ENCODE data around the gene CCDC141.
A peak's percentile ranks its signal among the peaks of the same experiment; 100 is the strongest.
"Not testable (repeated sequence)": the region's sequence is repeated elsewhere in the genome, so short reads cannot be mapped to it uniquely, and the experiment has no call there.

Gene CCDC141

GRCh38 chr2:179031731-179032408 lies 18.1 kb downstream of the CCDC141 start:
- peak; percentile 28 to 30 for DNase-seq

DNA sequence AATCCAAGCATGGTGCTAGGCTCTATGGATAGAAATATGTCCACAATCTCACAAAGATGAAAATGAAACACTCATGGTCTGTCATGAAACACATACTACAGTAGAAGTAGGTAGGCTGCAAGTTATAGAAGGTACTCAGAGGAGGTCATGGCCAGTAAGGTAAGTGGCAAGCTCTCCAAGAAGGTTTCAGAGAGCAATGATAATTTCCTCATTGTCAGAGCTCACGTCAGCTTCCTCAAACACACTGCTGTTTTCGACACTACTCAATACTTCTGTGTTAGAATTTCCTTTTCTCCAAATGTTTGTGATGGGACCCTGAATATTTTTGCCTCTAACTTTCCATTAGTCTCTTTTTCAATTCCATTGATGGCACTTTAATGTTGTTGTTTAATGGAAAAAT lies 25.5 kb downstream of the CCDC141 start:
- DNase-seq: no peak

DNA sequence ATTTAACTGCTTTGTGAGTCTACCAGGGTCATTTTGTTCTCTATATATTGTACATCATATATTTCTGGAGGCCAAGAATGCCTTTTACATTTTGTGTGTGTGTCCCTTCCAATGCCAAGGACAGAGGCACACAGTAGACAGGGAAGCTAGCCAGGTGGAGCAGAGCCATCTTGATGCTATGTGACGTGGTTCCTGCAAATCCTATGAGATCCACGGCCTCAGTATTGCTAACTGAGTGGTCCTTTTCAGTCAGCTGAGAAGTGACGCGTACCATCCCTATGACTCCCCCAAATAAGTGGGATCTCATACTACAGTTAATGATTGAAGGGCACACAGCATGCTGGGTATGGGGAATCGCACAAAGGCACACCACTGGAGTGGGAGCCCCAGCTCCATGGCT lies 27.3 kb downstream of the CCDC141 start:
- no peak for DNase-seq

DNA sequence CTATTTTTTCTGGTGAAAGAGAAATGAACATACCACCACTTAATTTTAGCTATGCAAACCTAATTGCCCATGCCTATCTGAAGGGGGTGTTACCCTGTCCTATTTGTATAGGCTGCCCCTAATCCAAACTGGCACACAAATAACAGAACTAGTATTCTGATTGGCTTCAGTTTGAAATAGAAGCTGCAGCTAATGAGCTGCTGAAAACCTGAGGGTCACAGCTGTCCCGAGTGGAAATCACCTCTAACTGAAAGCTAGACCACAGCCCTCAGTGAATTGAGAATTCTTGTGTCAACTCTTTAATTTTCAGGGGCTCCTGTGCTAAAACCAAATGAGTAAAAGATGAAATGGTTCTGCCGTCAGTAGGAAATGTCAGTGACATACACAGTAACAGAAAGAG lies 28.7 kb downstream of the CCDC141 start:
- DNase-seq: no peak

GRCh38 chr2:179020156-179020750 lies 29.7 kb downstream of the CCDC141 start:
- DNase-seq: peak; percentile 45 to 63

DNA sequence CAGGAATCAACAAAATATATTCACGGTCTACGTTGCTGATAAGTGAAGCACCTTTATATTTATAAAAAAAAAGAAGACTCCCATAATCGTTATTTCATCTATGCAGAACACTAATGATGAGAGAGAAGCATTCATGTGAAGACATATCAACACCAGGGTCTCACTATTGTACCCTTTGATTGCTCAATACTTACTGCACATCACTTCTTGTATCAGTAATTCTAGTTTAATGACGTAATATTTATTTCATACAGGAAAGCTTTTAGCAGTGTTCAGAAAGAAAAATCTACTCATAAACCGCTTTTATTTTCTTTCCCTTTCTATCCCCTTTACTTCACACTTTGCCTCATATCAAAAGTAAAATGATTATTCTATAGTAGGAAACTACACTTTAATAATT lies 30.7 kb downstream of the CCDC141 start:
- DNase-seq: no peak

DNA sequence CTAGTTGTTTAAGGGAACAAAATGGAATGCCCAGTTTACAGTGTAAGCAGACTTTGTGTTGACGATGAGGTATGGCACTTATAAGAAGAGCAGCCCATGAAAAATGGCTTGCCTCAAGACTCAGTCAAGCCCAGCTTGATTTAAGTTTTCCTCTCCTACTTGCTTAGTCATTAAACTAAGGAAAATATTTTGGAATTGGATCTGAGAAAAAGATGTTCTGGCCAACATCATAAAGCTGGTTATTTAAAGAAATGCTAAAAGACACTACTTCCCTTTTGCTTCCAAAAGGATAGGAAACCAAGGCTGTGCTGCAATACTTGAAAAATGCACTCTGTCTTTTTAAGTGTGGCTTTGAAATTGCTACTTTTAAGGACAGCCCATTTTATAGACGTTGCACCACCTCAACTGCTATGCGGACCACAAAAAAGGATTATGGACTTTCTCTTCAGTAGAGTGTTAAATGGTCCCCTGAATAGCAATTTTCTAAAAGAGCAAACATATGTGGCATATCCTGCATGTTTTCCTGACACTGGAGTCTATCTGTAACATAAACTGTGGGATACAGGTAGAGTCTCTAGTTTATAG lies 32.1 kb downstream of the CCDC141 start:
- no peak for DNase-seq

DNA sequence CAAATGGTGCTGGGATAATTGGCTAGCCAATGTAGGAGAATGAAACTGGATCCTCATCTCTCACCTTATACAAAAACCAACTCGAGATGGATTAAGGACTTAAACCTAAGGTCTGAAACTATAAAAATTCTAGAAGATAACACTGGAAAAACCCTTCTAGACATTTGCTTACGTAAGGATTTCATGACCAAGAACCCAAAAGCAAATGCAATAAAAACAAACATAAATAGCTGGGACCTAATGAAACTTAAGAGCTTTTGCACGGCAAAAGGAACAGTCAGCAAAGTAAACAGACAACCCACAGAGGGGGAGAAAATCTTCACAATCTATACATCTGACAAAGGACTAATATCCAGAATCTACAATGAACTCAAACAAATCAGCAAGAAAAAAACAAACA lies 35.7 kb downstream of the CCDC141 start:
- DNase-seq: not testable (repeated sequence)

- no peak for DNase-seq
Measured at GRCh38 chr2:179005976-179006375, 44.0 kb downstream of the CCDC141 start.

DNA sequence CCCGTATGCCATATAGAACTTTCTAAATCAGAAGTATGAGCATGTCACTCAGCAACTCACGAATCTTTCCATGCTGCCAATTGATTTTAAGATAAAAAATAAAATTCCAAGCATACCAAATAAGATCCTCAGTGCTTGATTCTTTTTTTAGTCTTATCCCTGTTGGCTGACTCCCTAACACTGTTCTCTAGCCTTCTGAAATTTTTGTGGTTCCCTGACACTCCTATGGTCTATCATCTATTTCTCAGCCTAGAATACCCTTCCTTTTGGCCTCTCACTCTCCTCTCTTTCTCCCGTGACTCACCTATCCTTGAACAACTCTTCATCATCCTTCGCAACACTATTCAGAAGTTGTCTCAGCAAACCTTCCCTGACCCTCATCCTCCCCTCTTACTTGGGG lies 50.5 kb downstream of the CCDC141 start:
- no peak for DNase-seq

DNA sequence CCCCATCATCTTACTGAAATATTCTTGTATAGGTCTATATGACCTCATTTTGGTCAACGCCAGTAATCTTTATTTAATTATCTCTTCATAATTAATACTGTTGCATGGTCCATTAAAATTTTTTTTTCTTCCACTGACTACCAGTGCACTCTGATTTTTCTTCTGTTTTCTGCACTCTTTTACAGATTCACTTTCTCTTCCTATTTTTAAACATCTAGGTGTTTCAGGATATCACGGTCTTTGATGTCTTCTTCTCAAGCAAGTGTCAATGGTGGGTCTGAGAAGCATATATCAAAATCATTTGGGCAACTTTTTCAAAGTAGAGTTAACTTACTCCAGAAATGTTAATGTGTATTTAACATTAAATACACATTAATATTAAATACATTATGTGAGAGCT lies 51.4 kb downstream of the CCDC141 start:
- no peak for DNase-seq

DNA sequence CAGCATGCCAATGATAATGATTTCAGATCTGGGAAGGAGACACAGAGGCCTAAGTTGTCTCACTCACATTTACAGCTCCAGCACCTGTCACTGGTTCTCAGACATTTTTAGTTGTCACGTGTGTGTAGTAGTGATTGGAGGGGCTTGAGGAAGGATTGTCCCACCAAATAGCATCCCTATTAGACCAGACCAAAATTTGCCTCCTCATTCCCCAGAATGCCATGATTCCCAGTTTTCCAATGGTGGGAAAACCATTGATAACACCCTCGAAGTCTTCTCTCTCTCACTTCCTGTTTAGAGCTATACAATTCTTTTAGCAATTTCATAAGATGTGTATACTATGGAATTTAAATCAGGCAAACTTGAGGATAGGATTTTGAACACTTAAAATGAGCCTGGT lies 52.5 kb downstream of the CCDC141 start:
- no peak for DNase-seq

DNA sequence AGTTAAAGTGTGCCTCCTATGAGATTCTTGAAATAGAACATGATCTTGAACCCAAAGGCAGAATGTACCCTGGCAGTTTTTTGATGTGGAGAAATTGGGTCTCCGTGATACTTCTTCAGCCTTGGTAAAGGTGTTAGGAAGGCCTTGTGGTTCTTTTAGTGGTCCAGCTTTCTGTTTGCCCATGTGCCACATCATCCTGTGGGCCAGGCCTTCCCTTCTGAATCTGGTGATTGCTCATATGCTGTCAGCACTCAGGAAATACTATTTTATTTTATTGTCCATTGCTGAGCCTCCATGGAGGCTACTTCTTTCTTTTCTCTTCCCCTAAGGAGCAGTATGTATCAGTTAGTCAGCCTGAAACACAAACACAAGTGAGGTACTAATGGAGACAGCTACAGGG lies 52.9 kb downstream of the CCDC141 start:
- DNase-seq: no peak

- DNase-seq: no peak
Measured at GRCh38 chr2:178994264-178994663, 55.7 kb downstream of the CCDC141 start.

DNA sequence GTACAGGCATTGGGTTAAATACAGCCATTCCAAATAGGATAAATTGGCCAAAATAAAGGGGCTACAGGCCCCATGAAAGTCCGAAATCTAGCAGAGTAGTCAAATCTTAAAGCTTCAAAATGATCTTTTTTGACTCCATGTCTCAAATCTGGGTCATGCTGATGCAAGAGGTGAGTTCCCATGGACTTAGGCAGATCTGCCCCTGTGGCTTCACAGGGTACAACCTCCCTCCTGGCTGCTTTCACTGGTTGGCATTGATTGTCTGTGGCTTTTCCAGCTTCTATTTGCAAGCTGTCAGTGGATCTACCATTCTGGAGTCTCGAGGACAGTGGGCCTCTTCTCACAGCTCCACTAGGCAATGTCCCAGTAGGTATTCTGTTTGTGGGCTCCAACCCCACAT lies 56.1 kb downstream of the CCDC141 start:
- no peak for DNase-seq

DNA sequence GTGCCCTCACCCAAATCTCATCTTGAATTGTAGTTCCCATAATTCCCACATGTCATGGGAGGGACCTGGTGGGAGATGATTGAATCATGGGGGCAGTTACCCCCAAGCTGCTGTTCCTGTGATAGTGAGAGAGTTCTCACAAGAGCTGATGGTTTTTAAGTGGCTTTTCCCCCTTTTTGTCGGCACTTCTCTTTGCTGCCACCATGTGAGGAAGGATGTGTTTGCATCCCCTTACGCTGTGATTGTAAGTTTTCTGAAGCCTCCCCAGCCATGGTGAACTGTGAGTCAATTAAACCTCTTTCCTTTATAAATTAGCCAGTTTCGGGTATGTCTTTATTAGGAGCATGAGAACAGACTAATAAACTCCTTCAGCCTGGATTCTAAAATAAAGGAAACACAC lies 57.2 kb downstream of the CCDC141 start:
- not testable (repeated sequence) for DNase-seq

DNA sequence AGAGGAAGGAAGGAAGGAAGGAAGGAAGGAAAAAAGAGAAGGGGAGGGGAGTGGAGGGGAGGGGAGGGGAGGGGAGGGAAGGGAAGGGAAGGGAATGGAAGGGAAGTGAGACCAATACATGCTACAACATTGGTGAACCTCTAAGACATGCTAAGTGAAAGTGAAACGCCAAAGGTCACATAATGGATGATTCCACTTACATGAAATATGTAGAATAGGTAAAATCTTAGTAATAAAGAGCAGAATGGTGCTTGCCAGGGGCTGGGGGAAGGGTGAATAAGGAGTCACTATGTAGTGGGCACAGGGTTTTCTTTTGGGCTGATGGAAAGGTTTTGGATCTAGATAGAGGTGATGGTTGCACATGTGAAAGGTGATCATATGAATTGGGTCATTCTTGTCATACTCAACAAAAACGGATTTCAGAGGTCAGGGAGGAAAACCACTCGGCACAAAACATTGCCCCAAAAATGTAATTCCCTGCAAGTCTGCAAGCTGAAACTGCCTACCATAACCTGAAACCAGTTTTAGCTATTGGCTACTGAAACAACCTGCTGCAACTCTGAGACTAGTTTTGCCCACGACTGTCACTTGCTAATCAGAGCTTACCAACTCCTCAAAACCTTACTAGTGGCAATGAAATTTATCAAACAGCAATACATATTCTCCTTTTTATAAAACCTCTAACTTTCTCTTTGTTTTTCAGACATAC lies 59.2 kb downstream of the CCDC141 start:
- DNase-seq: no peak

DNA sequence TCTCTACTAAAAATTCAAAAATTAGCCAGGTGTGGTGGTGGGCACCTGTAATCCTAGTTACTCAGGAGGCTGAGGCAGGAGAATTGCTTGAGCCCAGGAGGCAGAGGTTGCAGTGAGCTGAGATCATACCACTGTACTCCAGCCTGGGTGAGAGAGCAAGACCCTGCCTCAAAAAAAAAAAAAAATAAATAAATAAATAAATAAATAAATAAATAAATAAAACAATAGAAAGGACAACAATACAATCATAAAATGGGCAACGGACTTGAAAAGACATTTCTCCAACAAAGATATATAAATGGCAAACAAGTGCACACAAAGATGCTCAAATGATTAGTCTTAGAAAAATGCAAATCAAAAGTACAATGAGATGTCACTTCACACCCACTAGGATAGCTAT lies 60.5 kb downstream of the CCDC141 start:
- DNase-seq: not testable (repeated sequence)

GRCh38 chr2:178982652-178983051 lies 67.3 kb downstream of the CCDC141 start:
- DNase-seq: not testable (repeated sequence)

DNA sequence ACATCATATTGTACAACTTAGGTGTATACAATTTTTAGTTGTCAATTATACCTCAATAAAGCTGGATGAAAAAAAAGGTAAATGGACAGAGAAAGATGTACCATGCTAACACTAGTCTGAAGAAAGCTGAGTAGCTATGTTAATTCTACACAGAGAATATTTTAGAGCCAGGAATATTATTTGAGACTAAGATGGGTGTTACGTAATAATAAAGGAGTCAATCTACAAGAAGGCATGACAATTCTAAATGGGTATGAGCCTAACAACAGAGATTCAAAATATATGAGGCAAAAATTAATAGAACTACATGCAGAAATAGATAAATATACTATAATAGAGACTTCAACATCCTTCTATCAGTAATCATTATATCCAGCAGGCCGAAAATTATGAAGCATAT lies 69.1 kb downstream of the CCDC141 start:
- DNase-seq: no peak

DNA sequence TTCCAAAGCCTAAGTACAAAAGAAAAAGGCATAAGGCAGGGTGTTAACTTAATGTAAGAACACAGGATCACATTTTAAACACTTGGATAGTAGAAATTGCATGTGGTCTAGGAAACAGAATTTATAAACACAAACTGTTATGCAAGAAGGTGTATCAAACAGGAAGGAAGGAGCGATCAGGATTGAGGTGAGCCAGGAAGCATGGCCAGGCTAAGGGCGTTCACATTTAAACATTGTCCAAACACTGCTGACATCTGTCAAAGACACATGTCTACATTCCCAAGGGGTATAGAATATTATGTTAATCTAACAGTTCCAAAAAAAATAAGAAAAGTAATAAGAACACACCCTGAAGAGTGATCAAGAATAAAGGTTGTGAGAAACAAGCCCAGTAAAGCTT lies 71.3 kb downstream of the CCDC141 start:
- DNase-seq: no peak

GRCh38 chr2:178976351-178976750 lies 73.6 kb downstream of the CCDC141 start:
- DNase-seq: no peak

DNA sequence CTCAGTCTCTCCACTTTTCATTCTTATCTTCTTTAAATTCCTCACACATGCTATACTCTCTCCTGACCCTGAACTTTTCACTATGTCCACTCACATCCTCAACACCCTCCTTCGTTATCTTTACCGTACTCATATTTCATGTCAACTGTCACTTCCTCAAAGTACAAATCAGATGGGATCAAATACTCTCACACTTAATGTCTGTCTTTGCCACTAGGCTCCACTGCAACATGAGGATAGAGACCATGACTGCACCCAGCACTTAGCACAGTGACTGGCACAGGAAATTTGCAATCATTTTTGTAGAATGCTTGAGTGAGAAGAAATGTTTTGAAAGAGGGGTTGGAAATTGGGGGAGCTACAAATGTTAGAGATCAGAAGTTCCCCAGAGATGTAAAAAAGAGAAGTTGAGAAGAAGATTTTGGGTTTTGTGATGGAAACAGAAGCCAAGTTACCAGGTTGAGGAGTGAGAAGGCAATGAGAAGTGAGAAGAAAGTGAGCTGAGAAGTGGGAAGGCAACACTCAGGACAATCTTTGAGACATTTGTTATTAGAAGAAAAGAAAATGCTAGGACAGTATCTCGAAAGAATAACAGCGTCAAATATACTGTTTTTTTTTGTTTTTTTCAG lies 87.0 kb downstream of the CCDC141 start:
- DNase-seq: no peak

DNA sequence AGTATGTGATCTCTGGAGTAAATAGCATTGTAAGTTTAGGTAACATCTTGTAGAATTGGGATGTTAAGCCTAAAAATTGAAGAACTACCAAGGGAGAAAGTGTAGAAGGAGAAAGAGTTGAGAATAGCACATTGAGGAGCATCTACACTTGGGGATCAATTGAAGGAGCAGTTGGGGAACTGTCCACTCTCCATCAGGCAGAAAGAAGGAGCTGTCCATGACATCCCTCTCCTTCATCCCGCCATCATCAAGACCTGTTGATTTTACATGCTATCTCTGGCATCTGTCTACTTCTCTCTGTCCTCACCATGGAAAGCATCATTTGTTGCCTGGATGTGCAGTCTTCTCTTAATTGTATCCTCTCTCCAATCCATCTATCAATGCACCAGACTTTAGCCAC lies 87.8 kb downstream of the CCDC141 start:
- no peak for DNase-seq

Data from stimulated activated CD4-positive, alpha-beta T cell treated with anti-CD3 and anti-CD28 coated beads, Interleukin-2, amount 100 ng/mL, for 24 hours (primary cell).